ENCODE data around the gene SLC29A3. TPM values are rescaled to one million over a fixed set of nuclear protein-coding genes. Genes with fewer than 3 reads are reported as not detected.

The SLC29A3 gene
- polyA plus RNA-seq, 1 of the 3 experiments (the other 2 are of a cell fraction): 3.8 TPM

GRCh38 chr10:71381611-71382010 is 62.6 kb downstream of the SLC29A3 start:
- ChIA-PET POLR2A (no interaction called here), CTCF (interaction anchor here (0.9 to 12.3 kb wide), 10 partner anchors 9 to 327 kb away, joined by 3 to 110 read pairs (median 5); partner anchors contain the start of genes CDH23 and SLC29A3)

More at GRCh38 chr10:71381611-71382010, 62.6 kb downstream of the SLC29A3 start:
- Histone ChIP-seq H4K20me1 (ENCODE audit: insufficient read depth) (no peaks in the 10 kb centered on the region), H3F3A (replicated peaks; ENCODE audit: insufficient read depth) (no peaks in the 10 kb centered on the region), H2AFZ (ENCODE audit: low read depth) (no peak overlapping the region), H3K4me3 (ENCODE audit: low read depth in 2 of 2, low read length in 1 of 2) (no peak overlapping the region), H3K79me2 (ENCODE audit: insufficient read depth) (no peaks in the 10 kb centered on the region), H3K27me3 (ENCODE audit: insufficient read depth) (peaks cover 6% of the 10 kb centered on the region; the same call in 1 of the 2 replicates), H3K4me2 (no peak overlapping the region), H3K4me1 (ENCODE audit: control insufficient read depth in 1 of 2, insufficient read depth in 2 of 2, low read depth in 1 of 2, low read length in 1 of 2) (peaks cover 0 to 3% of the 10 kb centered on the region in 2 experiments; a peak in 1 of 4 replicates), H3K9me2 (no peaks in the 10 kb centered on the region), H3K36me3 (replicated peaks in 1 of 2; ENCODE audit: control insufficient read depth in 1 of 2, insufficient read depth in 2 of 2, low read length in 1 of 2) (no peaks in the 10 kb centered on the region), H3K9me3 (no peaks in the 10 kb centered on the region), H3K27ac (ENCODE audit: low read depth in 2 of 2, low read length in 1 of 2) (no peak overlapping the region), H3K9ac (no peak overlapping the region)
- DNase-seq: no peak
- TF ChIP-seq FOSL2 (IDR thresholded peaks at IDR 0.05; ENCODE audit: borderline replicate concordance, low read depth) (no peak), SIN3A (IDR thresholded peaks at IDR 0.05; ENCODE audit: borderline replicate concordance, low read depth, low read length) (no peak), ELF1 (IDR thresholded peaks at IDR 0.05) (no peak), ZBTB33 (IDR thresholded peaks at IDR 0.05; ENCODE audit: borderline replicate concordance, low read depth) (no peak), NFIC (IDR thresholded peaks at IDR 0.05; ENCODE audit: borderline replicate concordance) (no peak), EZH2phosphoT487 (IDR thresholded peaks at IDR 0.05; ENCODE audit: borderline replicate concordance, low read depth) (no peak), JUND (IDR thresholded peaks at IDR 0.05) (no peak), FOXM1 (IDR thresholded peaks at IDR 0.05; ENCODE audit: low read depth) (no peak), RXRA (IDR thresholded peaks at IDR 0.05; ENCODE audit: borderline replicate concordance, low read depth) (no peak), TEAD4 (IDR thresholded peaks at IDR 0.05; ENCODE audit: borderline replicate concordance, insufficient read depth) (no peak), GABPA (IDR thresholded peaks at IDR 0.05; ENCODE audit: low read depth) (no peak), TCF12 (IDR thresholded peaks at IDR 0.05) (no peak), IRF3 (IDR thresholded peaks at IDR 0.05; ENCODE audit: low read depth, low read length) (no peak), MEF2A (IDR thresholded peaks at IDR 0.05; ENCODE audit: borderline replicate concordance, low read depth) (no peak), CTCF (IDR thresholded peaks at IDR 0.05) (no peak), USF2 (IDR thresholded peaks at IDR 0.05; ENCODE audit: borderline replicate concordance, low read depth, low read length) (no peak), MAX (IDR thresholded peaks at IDR 0.05; ENCODE audit: low read depth) (no peak), POLR2AphosphoS5 (IDR thresholded peaks at IDR 0.05; ENCODE audit: low read depth, low read length) (no peak), RFX5 (IDR thresholded peaks at IDR 0.05; ENCODE audit: low read length) (no peak)
- 94% methylated on average over 3 of the region's 3 CpGs for WGBS (ENCODE audit: low lambda C conversion rate)

All from SK-N-SH (cell line).